Spinal cord (tissue), 10 donors: ENCODE measurements around the gene SORCS1. TPM values are rescaled to one million over a fixed set of nuclear protein-coding genes. Genes with fewer than 3 reads are reported as not detected.

Experiments used
- DNase-seq, 6 donors: peaks; one replicate each; pipeline versions ENCODE4 v3.0.0 to v3.0.0-alpha.2; 2013 to 2015; ENCODE audit warnings: low spot score in 6 of 6, low read depth in 4 of 6
- H3K27ac ChIP-seq: one replicate; pipeline ENCODE4 v1.5.1; 2013; ENCODE audit warnings: low read depth, low read length, control low read depth
- H3K27me3 ChIP-seq: one replicate; pipeline ENCODE4 v1.6.1; 2013; ENCODE audit warnings: low read length; ENCODE audit not compliant: control insufficient read depth, insufficient read depth
- H3K36me3 ChIP-seq: one replicate; pipeline ENCODE4 v1.6.1; 2013; ENCODE audit warnings: low read length; ENCODE audit not compliant: control insufficient read depth, insufficient read depth
- H3K4me1 ChIP-seq: one replicate; pipeline ENCODE4 v1.6.1; 2013; ENCODE audit warnings: low read length; ENCODE audit not compliant: control insufficient read depth, insufficient read depth
- H3K4me3 ChIP-seq: one replicate; pipeline ENCODE4 v1.5.1; 2013; ENCODE audit warnings: low read depth, low read length, control low read depth
- H3K9me3 ChIP-seq: one replicate; pipeline ENCODE4 v1.6.1; 2013; ENCODE audit warnings: low read length; ENCODE audit not compliant: control insufficient read depth, insufficient read depth
- WGBS: methylation state at CpG from one replicate; pipeline ENCODE4 v1.1.5; 2013; ENCODE audit warnings: missing lambda C conversion rate; ENCODE audit not compliant: insufficient coverage; 5-methylcytosine and 5-hydroxymethylcytosine counted together
- polyA plus RNA-seq, 2 donors: library from polyadenylated mRNA; unstranded; fragments of 120-200 nt; gene quantifications; one replicate each; pipeline ENCODE4 v1.2.1, GENCODE V29; 2013; ENCODE audit not compliant: insufficient read length in 2 of 2
- total RNA-seq, 2 donors: library from RNA; depleted of rRNA in 1 of 2; stranded (reverse); fragments of 120-200 nt in 1 of 2; fragments of >200 nt in 1 of 2; gene quantifications; one replicate each; pipeline versions ENCODE4 v1.2.3 to v1.2.4, GENCODE V29; 2013 to 2014
- donor health status: healthy.

Gene SORCS1
- total and polyA plus RNA-seq, 4 donors, result 11.4 to 38.0 (median 19.3) TPM

DNA sequence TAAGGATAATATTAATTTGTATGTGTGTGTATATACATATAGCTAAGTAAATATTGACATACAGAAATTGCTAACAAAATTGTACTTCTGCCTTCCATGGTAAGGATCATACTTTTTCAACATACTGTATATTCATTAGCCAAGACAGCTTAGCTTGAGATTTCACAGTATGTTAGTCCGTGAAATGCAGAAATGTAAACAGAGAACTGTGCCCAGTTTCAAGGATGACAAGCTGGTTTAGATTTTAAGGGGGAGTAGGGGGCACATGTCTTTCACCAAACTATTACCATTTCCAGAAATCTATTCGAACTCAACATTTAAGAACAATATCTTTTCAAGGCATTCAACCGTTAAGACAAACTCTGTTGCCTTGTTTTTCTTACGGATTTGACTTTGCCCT, 182.2 kb downstream of the SORCS1 start:
- Histone ChIP-seq H3K4me3 (no peak overlapping the region), H3K4me1 (no peaks in the 10 kb centered on the region), H3K36me3 (no peaks in the 10 kb centered on the region), H3K27me3 (no peaks in the 10 kb centered on the region), H3K9me3 (no peaks in the 10 kb centered on the region), H3K27ac (no peak overlapping the region)
- WGBS, result no CpG with 5 or more reads among the region's 4 CpGs
- DNase-seq, result peak in 1 of 6 donors; percentile 73

DNA sequence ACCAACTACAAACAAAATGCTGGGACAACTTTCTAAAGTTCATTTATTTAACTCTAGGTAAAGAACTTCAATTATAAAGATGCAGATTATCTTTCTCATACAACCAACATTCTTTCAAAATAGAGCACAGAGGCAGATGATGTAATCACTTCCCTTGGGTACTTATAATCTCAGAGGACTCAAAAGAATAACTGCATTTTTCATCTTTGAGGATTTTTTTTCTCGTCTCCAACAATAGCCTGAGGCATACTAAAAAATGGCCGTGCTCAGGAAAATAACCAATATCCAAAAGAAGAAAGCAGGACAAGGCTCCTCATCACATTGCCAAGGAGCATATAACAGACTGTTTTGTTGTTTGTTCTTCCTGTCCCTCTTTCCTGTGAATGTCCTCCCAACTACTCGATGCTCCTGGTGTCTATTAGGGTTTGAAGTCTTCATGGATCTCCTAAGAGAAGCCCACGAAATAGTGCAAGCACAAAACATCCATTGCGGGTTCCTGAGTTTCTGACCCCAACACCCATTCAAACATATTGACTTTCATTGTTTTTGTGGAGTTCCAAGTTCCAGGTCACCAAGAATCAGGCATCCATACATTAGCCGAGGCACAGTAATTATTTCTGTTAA, 182.9 kb downstream of the SORCS1 start:
- H3K4me1 ChIP-seq, result no peaks in the 10 kb centered on the region
- H3K27ac ChIP-seq, result no peak overlapping the region
- no peaks in the 10 kb centered on the region for H3K9me3 ChIP-seq
- H3K36me3 ChIP-seq, result no peaks in the 10 kb centered on the region
- DNase-seq, result no peak
- WGBS, result 80% methylated on average over 1 of the region's 6 CpGs
- H3K4me3 ChIP-seq, result no peak overlapping the region
- H3K27me3 ChIP-seq, result no peaks in the 10 kb centered on the region

DNA sequence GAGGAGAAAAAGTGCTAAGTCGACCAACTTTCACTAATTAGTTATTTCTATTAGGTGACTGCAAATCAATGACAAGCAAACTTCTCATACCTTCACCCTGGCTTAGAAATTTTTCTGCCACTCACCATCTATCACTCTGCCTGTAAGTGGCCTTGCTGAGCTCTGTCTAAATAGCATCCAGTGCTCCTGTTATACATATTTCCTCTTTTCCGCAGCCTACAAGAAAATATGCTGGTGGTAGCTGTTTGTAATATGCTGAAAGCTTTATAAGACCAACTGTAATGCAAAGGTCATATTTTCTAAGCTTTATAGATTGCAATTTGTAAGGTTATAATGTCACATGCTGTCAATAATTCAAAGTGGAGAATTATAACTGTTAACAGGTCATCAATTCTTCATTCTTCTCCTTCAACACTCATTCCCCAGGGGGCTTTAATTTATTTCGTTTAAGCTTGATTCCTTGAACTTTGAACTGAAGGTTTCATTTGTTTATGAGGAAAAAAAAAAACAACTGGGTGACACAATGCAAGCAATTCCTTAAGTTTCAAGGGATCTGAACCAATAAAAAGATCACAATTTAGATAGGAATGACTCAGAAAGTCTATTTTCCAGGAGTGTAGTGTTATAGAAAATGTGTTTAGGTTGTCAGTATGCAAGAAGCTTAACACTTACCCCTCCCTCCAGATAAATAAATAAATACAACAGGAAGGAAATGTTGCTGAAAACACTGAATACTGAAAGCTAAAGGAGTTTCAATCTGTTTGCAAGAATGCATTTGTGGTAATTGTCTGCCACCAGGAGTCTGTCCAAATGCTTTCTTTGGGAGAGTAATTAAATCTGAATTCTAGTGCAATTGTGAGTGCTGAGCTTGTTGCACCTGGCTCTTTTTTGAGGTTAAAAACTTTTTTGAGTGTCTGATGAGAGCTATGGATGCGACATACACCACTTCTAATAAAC, 183.7 kb downstream of the SORCS1 start:
- Histone ChIP-seq H3K27ac (no peak overlapping the region), H3K4me1 (no peaks in the 10 kb centered on the region), H3K36me3 (no peaks in the 10 kb centered on the region), H3K4me3 (no peak overlapping the region), H3K27me3 (no peaks in the 10 kb centered on the region), H3K9me3 (no peaks in the 10 kb centered on the region)
- WGBS, result no CpG with 5 or more reads among the region's 4 CpGs
- peak in 2 of 6 donors; percentile 36 to 71 for DNase-seq

DNA sequence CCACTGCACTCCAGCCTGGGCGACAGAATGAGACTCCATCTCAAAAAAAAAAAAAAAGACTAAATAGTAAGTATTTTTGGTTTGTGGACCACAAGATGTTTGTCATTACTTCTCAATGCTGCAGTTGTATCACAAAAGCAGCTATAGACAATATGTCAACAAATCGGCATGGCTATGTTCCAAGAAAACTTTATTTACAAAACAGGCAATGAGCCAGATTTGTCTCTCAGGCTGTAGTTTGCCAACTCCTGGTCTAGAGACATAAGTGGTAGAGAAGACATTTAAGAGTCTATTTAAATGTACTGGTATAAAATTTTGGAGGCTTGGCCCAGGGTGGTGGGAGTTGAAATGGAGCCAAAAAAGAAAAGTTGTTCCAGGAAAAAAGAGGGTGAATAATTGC, 185.8 kb downstream of the SORCS1 start:
- peak in 1 of 6 donors; percentile 39 for DNase-seq
- no peaks in the 10 kb centered on the region for H3K27me3 ChIP-seq
- no peak overlapping the region for H3K27ac ChIP-seq
- WGBS, result no CpG with 5 or more reads among the region's 2 CpGs
- H3K4me3 ChIP-seq, result no peak overlapping the region
- H3K36me3 ChIP-seq, result no peaks in the 10 kb centered on the region
- H3K4me1 ChIP-seq, result no peaks in the 10 kb centered on the region
- H3K9me3 ChIP-seq, result no peaks in the 10 kb centered on the region

DNA sequence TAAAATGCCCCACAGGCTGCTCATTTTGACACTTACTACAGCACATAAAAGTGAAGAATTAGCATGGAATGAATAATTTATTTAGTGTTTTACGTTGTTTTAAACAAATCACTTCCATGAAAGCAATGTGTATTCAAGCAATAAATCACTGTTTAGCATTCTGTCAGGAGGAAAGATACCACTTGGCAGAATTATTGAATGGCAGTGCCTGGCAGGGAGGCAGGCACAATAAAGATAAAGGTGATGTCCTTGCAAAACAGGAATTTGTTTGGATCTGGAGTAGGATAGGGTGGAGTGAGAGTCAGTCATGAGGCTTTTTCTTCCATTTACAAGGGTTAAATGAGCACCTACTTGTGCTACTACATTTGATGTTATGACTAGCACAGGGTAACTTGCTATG, 190.8 kb downstream of the SORCS1 start:
- H3K4me1 ChIP-seq, result no peaks in the 10 kb centered on the region
- no CpG with 5 or more reads among the region's 1 CpG for WGBS
- H3K27ac ChIP-seq, result no peak overlapping the region
- H3K36me3 ChIP-seq, result no peaks in the 10 kb centered on the region
- H3K9me3 ChIP-seq, result no peaks in the 10 kb centered on the region
- no peak overlapping the region for H3K4me3 ChIP-seq
- no peaks in the 10 kb centered on the region for H3K27me3 ChIP-seq
- DNase-seq, result peak in 1 of 6 donors; percentile 31

DNA sequence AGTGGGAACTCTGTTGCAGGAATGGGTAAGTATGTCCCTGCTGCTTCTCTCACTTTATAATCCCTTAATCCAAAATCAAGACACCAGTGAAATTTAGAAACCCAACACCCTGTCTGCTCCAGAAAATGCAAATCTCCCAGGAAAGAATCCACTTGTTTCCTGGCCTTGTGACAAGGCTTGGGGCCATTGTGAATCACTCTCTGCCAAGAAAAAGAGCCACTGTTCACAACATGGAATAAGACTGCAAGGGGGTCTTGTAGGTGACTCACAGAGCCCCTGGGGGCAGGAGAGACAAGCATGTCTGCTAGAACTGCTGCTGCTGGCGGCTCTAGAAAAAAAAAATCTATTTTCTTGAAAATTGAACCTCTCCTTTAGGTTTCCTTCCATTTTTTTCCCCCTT, 191.2 kb downstream of the SORCS1 start:
- Histone ChIP-seq H3K9me3 (no peaks in the 10 kb centered on the region), H3K27ac (no peak overlapping the region), H3K4me1 (no peaks in the 10 kb centered on the region), H3K36me3 (no peaks in the 10 kb centered on the region), H3K27me3 (no peaks in the 10 kb centered on the region), H3K4me3 (no peak overlapping the region)
- no CpG with 5 or more reads among the region's 1 CpG for WGBS
- DNase-seq, result peak in 2 of 6 donors; percentile 15 to 76

DNA sequence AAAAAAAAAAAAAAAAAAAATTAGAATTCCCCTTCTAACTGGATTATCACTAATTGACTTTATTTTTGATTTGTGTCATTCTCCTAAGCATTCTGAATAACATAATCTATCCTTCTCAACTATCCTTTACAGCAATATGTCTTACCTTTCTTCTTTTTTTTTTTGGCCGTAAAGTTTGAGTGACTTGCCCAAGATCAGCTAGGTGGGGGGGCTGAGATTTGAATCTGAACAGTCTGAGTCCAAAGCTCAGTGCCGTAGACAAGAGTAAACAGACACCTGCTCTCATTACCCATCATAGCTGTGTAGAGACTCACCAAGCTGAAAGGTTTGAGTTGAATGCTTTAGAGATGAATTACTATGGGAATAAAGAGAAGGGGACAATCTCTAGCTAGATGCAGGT, 192.1 kb downstream of the SORCS1 start:
- Histone ChIP-seq H3K27me3 (no peaks in the 10 kb centered on the region), H3K36me3 (no peaks in the 10 kb centered on the region)

DNA sequence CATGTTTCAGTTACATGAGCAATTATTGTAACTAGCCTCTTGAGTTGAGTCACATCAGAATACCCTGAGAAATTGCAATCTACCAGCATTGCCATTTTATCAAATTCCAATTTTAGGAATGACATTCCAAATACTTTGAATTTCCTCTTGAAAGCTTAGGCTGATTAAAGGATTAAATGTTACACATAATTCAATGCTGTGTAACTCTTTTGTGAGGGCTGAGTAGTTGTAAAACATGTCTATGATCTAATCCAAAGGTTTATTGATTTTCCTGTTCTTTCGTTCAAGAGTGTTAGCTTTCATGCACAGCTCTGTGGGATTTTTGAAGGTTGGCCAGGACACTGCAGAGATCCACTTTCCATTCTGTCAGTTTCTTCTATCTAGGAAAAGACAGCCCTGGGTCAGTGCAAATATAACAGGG, 193.1 kb downstream of the SORCS1 start:
- no peak overlapping the region for H3K4me3 ChIP-seq
- no peaks in the 10 kb centered on the region for H3K36me3 ChIP-seq
- WGBS, result 43% methylated on average over 1 of the region's 1 CpG
- H3K27me3 ChIP-seq, result no peaks in the 10 kb centered on the region
- DNase-seq, result peak in 2 of 6 donors; percentile 42 to 54
- no peaks in the 10 kb centered on the region for H3K4me1 ChIP-seq
- H3K9me3 ChIP-seq, result no peaks in the 10 kb centered on the region
- no peak overlapping the region for H3K27ac ChIP-seq

More for the DNA sequence above, 192.1 kb downstream of the SORCS1 start:
- no CpG with 5 or more reads among the region's 2 CpGs for WGBS
- H3K9me3 ChIP-seq, result no peaks in the 10 kb centered on the region
- no peak overlapping the region for H3K4me3 ChIP-seq
- DNase-seq, result no peak
- no peaks in the 10 kb centered on the region for H3K4me1 ChIP-seq
- H3K27ac ChIP-seq, result no peak overlapping the region

DNA sequence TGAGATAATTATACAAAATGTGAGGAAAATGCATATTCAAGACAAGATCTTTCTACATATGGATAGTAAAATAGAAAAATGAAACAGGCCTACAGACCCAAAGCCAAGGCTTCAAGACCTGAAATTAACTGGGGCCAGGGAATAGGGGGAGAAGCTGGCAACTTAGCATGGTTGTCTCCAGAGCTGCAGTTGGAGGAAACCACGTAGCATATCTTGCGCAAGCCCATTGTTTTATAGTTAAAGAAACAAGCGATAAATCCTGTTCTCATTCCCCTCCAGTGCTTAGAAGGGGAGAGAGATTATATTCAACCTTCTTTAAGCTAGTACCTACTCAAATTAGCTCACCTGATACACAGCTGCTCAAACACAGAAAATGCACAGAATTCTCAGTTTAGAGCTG, 197.1 kb downstream of the SORCS1 start:
- DNase-seq, result peak in 1 of 6 donors; percentile 41
- no CpG with 5 or more reads among the region's 3 CpGs for WGBS
- H3K4me3 ChIP-seq, result no peak overlapping the region
- H3K27me3 ChIP-seq, result no peaks in the 10 kb centered on the region
- H3K4me1 ChIP-seq, result no peaks in the 10 kb centered on the region
- no peaks in the 10 kb centered on the region for H3K36me3 ChIP-seq
- no peaks in the 10 kb centered on the region for H3K9me3 ChIP-seq
- H3K27ac ChIP-seq, result no peak overlapping the region
